ENCODE data around the gene SESTD1. TPM values are rescaled to one million over a fixed set of nuclear protein-coding genes. Genes with fewer than 3 reads are reported as not detected.

The SESTD1 gene
- total RNA-seq, 1 experiment from 2014 or later, result 26.6 TPM

DNA sequence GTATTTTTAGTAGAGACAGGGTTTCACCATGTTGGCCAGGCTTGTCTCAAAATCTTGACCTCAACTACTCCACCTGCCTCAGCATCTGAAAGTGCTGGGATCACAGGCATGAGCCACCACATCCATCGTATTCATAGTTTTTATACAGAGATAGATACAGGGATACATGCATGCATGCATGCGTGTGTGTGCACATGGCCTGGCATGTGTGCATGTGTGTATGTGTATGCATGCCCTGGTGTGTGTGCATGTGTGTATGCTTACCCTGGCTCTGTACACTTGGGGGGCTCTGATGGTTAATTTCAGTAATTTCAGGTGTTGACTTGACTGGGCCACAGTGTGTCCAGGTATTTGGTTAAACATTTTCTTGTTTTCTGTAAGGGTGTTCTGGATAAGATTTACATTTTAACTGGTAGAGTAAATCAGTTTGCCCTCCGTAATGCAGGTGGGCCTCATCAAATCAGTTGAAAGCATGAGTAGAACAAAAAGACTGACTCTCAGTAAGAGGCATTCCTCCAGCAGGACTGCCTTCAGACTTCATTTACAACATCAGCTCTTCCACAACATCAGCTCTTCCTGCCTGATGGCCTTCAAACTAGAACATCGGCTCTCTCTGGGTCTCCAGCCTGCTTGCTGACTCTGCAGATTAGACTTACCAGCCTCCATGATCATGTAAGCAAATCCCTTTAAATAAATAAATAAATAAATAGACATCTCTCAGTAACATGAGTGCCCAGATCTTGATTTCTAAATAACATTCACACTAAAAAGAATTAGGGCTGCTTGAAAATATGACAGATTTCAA is 30.8 kb downstream of the SESTD1 start:
- no peak for ATAC-seq
- Histone ChIP-seq H3K4me1 (ENCODE audit: control insufficient read depth in 1 of 2, insufficient read depth in 2 of 2, low read length in 2 of 2) (peaks cover 20 to 34% of the 10 kb centered on the region in 2 experiments), H3K4me3 (replicated peaks in 1 of 2; ENCODE audit: low read depth in 1 of 2, low read length in 2 of 2) (no peak overlapping the region), H3K9ac (ENCODE audit: low read length) (no peak overlapping the region), H3K27me3 (ENCODE audit: insufficient read depth, low read length) (no peaks in the 10 kb centered on the region), H3K9me2 (ENCODE audit: insufficient read depth) (no peaks in the 10 kb centered on the region), H3K36me3 (ENCODE audit: control insufficient read depth in 1 of 2, insufficient read depth in 2 of 2, low read length in 2 of 2) (no peaks in the 10 kb centered on the region), H3K27ac (ENCODE audit: low read depth, low read length) (no peak overlapping the region), H3K9me3 (ENCODE audit: control insufficient read depth in 1 of 2, insufficient read depth in 1 of 2, low read depth in 1 of 2, low read length in 2 of 2) (no peaks in the 10 kb centered on the region), H3K4me2 (ENCODE audit: low read length) (no peak overlapping the region), H3K79me2 (ENCODE audit: insufficient read depth, low read length) (no peaks in the 10 kb centered on the region; the same call in 1 of the 2 replicates), H4K20me1 (ENCODE audit: insufficient read depth) (no peaks in the 10 kb centered on the region), H2AFZ (ENCODE audit: low read depth, low read length, poor library complexity, severe bottlenecking) (no peak overlapping the region)
- POLR2A ChIA-PET, result no interaction called here
- CTCF ChIA-PET, result no interaction called here
- TF ChIP-seq POLR2AphosphoS5 (IDR thresholded peaks at IDR 0.05; ENCODE audit: low read depth, low read length) (no peak), TCF7L2 (IDR thresholded peaks at IDR 0.05; ENCODE audit: borderline replicate concordance, extremely low read depth, insufficient read depth, insufficient read length) (no peak), EZH2 (IDR thresholded peaks at IDR 0.05) (no peak), POLR2A (IDR thresholded peaks at IDR 0.05; ENCODE audit: borderline replicate concordance, extremely low read depth, insufficient read depth, insufficient read length) (no peak), FOSL1 (IDR thresholded peaks at IDR 0.05; ENCODE audit: low read depth) (no peak), YY1 (IDR thresholded peaks at IDR 0.05; ENCODE audit: extremely low read depth, insufficient replicate concordance, low read depth, low read length) (no peak), JUND (IDR thresholded peaks at IDR 0.05) (no peak)
- TF ChIP-seq, protein P1, sequence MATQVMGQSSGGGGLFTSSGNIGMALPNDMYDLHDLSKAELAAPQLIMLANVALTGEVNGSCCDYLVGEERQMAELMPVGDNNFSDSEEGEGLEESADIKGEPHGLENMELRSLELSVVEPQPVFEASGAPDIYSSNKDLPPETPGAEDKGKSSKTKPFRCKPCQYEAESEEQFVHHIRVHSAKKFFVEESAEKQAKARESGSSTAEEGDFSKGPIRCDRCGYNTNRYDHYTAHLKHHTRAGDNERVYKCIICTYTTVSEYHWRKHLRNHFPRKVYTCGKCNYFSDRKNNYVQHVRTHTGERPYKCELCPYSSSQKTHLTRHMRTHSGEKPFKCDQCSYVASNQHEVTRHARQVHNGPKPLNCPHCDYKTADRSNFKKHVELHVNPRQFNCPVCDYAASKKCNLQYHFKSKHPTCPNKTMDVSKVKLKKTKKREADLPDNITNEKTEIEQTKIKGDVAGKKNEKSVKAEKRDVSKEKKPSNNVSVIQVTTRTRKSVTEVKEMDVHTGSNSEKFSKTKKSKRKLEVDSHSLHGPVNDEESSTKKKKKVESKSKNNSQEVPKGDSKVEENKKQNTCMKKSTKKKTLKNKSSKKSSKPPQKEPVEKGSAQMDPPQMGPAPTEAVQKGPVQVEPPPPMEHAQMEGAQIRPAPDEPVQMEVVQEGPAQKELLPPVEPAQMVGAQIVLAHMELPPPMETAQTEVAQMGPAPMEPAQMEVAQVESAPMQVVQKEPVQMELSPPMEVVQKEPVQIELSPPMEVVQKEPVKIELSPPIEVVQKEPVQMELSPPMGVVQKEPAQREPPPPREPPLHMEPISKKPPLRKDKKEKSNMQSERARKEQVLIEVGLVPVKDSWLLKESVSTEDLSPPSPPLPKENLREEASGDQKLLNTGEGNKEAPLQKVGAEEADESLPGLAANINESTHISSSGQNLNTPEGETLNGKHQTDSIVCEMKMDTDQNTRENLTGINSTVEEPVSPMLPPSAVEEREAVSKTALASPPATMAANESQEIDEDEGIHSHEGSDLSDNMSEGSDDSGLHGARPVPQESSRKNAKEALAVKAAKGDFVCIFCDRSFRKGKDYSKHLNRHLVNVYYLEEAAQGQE (IDR thresholded peaks at IDR 0.05; ENCODE audit: low read depth), result no peak
- TF ChIP-seq, protein P2, sequence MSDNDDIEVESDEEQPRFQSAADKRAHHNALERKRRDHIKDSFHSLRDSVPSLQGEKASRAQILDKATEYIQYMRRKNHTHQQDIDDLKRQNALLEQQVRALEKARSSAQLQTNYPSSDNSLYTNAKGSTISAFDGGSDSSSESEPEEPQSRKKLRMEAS (IDR thresholded peaks at IDR 0.05), result no peak
- TF ChIP-seq, protein P3, sequence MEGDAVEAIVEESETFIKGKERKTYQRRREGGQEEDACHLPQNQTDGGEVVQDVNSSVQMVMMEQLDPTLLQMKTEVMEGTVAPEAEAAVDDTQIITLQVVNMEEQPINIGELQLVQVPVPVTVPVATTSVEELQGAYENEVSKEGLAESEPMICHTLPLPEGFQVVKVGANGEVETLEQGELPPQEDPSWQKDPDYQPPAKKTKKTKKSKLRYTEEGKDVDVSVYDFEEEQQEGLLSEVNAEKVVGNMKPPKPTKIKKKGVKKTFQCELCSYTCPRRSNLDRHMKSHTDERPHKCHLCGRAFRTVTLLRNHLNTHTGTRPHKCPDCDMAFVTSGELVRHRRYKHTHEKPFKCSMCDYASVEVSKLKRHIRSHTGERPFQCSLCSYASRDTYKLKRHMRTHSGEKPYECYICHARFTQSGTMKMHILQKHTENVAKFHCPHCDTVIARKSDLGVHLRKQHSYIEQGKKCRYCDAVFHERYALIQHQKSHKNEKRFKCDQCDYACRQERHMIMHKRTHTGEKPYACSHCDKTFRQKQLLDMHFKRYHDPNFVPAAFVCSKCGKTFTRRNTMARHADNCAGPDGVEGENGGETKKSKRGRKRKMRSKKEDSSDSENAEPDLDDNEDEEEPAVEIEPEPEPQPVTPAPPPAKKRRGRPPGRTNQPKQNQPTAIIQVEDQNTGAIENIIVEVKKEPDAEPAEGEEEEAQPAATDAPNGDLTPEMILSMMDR (IDR thresholded peaks at IDR 0.05 in 2 of 3, conservative IDR thresholded peaks at IDR 0.05 in 1 of 3; ENCODE audit: borderline replicate concordance in 1 of 3, insufficient read depth in 1 of 3, low read depth in 2 of 3, low read length in 2 of 3), result no peak
- TF ChIP-seq, protein P4, sequence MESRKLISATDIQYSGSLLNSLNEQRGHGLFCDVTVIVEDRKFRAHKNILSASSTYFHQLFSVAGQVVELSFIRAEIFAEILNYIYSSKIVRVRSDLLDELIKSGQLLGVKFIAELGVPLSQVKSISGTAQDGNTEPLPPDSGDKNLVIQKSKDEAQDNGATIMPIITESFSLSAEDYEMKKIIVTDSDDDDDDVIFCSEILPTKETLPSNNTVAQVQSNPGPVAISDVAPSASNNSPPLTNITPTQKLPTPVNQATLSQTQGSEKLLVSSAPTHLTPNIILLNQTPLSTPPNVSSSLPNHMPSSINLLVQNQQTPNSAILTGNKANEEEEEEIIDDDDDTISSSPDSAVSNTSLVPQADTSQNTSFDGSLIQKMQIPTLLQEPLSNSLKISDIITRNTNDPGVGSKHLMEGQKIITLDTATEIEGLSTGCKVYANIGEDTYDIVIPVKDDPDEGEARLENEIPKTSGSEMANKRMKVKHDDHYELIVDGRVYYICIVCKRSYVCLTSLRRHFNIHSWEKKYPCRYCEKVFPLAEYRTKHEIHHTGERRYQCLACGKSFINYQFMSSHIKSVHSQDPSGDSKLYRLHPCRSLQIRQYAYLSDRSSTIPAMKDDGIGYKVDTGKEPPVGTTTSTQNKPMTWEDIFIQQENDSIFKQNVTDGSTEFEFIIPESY (IDR thresholded peaks at IDR 0.05; ENCODE audit: extremely low read depth, insufficient replicate concordance, low read length), result no peak
- intact Hi-C loops (cut with micrococcal nuclease), result no loop called here
- DNase-seq (ENCODE audit: low read depth, low spot score), result no peak
- RAD21 ChIA-PET (ENCODE audit: low non-redundant PET in 1 of 2, low total read pairs in 2 of 2, uncharacterized antibody in 2 of 2, unreplicated experiment in 2 of 2), result no interaction called here
- BruUV-seq (replicated peaks), result no TSS peak

Data from HCT116 (cell line).